ENCODE measurements around the gene NMRAL1. TPM values are rescaled to one million over a fixed set of nuclear protein-coding genes. Genes with fewer than 3 reads are reported as not detected.
A peak's percentile ranks its signal among the peaks of the same experiment; 100 is the strongest.

NMRAL1 gene
- total RNA-seq, 1 donor from 2014 or later, result 56.0 TPM

DNA sequence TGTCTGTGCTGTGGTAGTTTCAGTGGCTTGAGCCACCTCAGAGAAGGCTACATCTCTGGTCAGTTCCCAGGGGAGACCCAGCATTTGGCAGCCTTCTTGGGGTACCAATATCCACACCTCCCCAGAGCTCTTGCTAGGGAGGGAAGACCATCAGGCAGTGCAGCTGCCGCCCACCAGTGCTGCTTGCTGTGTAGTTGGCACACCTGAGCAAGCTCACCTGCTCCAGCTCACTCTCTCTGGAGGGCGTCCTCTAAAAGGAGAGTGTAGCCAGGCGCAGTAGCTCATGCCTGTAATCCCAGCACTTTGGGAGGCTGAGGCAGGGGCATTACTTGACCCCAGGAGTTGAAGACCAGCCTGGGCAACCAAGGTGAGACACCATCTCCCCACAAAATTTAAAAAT is 34.4 kb upstream of the NMRAL1 start:
- Mint-ChIP-seq H3K27me3 (ENCODE audit: low read depth) (no peaks in the 10 kb centered on the region), H3K9me3 (no peaks in the 10 kb centered on the region), H3K4me1 (no peaks in the 10 kb centered on the region), H3K36me3 (peaks cover 2% of the 10 kb centered on the region), H3K4me3 (no peak overlapping the region), H3K27ac (no peak overlapping the region)
- TF ChIP-seq, protein P1, sequence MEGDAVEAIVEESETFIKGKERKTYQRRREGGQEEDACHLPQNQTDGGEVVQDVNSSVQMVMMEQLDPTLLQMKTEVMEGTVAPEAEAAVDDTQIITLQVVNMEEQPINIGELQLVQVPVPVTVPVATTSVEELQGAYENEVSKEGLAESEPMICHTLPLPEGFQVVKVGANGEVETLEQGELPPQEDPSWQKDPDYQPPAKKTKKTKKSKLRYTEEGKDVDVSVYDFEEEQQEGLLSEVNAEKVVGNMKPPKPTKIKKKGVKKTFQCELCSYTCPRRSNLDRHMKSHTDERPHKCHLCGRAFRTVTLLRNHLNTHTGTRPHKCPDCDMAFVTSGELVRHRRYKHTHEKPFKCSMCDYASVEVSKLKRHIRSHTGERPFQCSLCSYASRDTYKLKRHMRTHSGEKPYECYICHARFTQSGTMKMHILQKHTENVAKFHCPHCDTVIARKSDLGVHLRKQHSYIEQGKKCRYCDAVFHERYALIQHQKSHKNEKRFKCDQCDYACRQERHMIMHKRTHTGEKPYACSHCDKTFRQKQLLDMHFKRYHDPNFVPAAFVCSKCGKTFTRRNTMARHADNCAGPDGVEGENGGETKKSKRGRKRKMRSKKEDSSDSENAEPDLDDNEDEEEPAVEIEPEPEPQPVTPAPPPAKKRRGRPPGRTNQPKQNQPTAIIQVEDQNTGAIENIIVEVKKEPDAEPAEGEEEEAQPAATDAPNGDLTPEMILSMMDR (IDR thresholded peaks at IDR 0.05; ENCODE audit: unreplicated experiment), result no peak
- no peak for DNase-seq (ENCODE audit: low spot score in 2 of 2, unreplicated experiment in 2 of 2)

- no peaks in the 10 kb centered on the region for H3K9me3 Mint-ChIP-seq
- no peak for DNase-seq (ENCODE audit: low spot score in 2 of 2, unreplicated experiment in 2 of 2)
- TF ChIP-seq, protein P1 (IDR thresholded peaks at IDR 0.05; ENCODE audit: unreplicated experiment), result no peak
- H3K27me3 Mint-ChIP-seq (ENCODE audit: low read depth), result no peaks in the 10 kb centered on the region
- no peaks in the 10 kb centered on the region for H3K4me1 Mint-ChIP-seq
- H3K27ac Mint-ChIP-seq, result no peak overlapping the region
- H3K4me3 Mint-ChIP-seq, result no peak overlapping the region
- peaks cover 2% of the 10 kb centered on the region for H3K36me3 Mint-ChIP-seq
These were observed 33.3 kb upstream of the NMRAL1 start for GRCh38 chr16:4507588-4508345.

GRCh38 chr16:4506450-4506849 is 32.0 kb upstream of the NMRAL1 start:
- H3K9me3 Mint-ChIP-seq, result no peaks in the 10 kb centered on the region
- no peak overlapping the region for H3K4me3 Mint-ChIP-seq
- no peaks in the 10 kb centered on the region for H3K4me1 Mint-ChIP-seq
- H3K36me3 Mint-ChIP-seq, result peaks cover 2% of the 10 kb centered on the region
- H3K27me3 Mint-ChIP-seq (ENCODE audit: low read depth), result no peaks in the 10 kb centered on the region
- no peak overlapping the region for H3K27ac Mint-ChIP-seq
- TF ChIP-seq, protein P1 (IDR thresholded peaks at IDR 0.05; ENCODE audit: unreplicated experiment), result peak; percentile 79
- DNase-seq (ENCODE audit: low spot score in 2 of 2, unreplicated experiment in 2 of 2), result peak in 1 of 2 experiments; percentile 42

DNA sequence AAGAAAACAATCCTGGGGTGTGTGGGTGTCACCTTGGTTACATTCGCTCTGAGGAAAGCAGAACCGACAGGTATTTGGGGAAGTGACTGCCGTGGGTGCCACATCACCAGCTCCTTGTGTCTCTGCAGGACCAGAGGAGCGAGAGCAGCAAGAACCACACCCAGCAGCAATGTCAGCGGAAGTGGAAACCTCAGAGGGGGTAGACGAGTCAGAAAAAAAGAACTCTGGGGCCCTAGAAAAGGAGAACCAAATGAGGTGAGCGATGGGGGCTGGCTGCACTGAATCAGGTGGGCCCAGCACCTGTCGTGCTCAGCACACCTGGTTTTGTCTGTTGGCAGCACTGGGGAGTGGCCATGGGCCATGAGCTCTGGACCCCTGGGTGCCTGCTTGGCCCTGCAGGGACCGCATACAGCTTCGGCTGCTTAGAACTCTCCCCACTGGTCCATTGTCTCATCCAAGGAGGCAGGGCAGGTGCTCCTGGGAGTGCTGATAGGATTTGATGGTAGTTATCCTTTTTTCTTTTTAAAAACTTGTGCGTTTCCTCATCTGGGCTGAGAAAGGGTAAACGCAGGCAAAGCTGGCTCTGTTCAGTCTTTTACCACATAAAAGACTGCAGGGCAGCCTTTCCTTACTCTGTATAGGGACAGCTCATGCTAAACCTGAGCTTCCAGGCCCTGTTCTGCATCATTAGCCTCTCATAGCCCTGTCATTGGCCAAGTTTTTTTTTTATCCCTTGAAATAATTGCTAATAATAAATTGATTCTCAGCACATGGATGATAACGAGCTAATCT is 31.1 kb upstream of the NMRAL1 start:
- no peaks in the 10 kb centered on the region for H3K27me3 Mint-ChIP-seq (ENCODE audit: low read depth)
- no peak for DNase-seq (ENCODE audit: low spot score in 2 of 2, unreplicated experiment in 2 of 2)
- H3K4me1 Mint-ChIP-seq, result peaks cover 6% of the 10 kb centered on the region
- TF ChIP-seq, protein P1 (IDR thresholded peaks at IDR 0.05; ENCODE audit: unreplicated experiment), result no peak
- H3K27ac Mint-ChIP-seq, result no peak overlapping the region
- no peak overlapping the region for H3K4me3 Mint-ChIP-seq
- H3K9me3 Mint-ChIP-seq, result no peaks in the 10 kb centered on the region
- peaks cover 2% of the 10 kb centered on the region for H3K36me3 Mint-ChIP-seq

DNA sequence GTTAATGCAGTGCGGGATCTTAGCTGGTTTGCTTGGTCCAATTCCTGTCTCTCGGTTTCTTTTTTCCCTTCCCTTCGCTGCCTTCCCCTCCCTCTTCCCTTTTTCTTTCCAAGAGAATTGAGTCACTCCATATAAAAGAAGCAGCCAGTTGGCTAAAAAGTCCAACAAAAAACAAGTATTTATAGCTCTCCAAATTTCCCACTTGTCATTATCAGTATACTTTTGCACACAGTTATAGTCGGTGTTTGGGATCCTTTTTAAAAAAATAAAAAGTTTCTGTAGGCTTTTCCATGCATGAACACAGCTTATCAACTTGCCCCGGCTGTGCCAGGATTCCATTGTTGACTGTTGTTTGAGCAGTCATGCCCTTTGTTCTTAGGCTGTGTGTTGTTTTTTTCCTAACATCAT is 26.6 kb upstream of the NMRAL1 start:
- no peak overlapping the region for H3K4me3 Mint-ChIP-seq
- no peaks in the 10 kb centered on the region for H3K9me3 Mint-ChIP-seq
- peak overlapping the region; percentile 69 for H3K27ac Mint-ChIP-seq
- TF ChIP-seq, protein P1 (IDR thresholded peaks at IDR 0.05; ENCODE audit: unreplicated experiment), result no peak
- no peaks in the 10 kb centered on the region for H3K27me3 Mint-ChIP-seq (ENCODE audit: low read depth)
- no peaks in the 10 kb centered on the region for H3K36me3 Mint-ChIP-seq
- H3K4me1 Mint-ChIP-seq, result peaks cover 12% of the 10 kb centered on the region
- DNase-seq (ENCODE audit: low spot score in 2 of 2, unreplicated experiment in 2 of 2), result no peak

Measured in mesothelial cell of epicardium (in vitro differentiated cells).